HK-2 (cell line): ENCODE measurements around the gene TICAM1.
A peak's percentile ranks its signal among the peaks of the same experiment; 100 is the strongest.
"Not testable (repeated sequence)": the region's sequence is repeated elsewhere in the genome, so short reads cannot be mapped to it uniquely, and the experiment has no call there.

Experiments used
- DNase-seq: peaks from one replicate; pipeline ENCODE4 v3.0.0-alpha.2; 2018; ENCODE audit not compliant: unreplicated experiment

Gene TICAM1

GRCh38 chr19:4844348-4845179, 13.1 kb upstream of the TICAM1 start:
- DNase-seq: peak; percentile 59

DNA sequence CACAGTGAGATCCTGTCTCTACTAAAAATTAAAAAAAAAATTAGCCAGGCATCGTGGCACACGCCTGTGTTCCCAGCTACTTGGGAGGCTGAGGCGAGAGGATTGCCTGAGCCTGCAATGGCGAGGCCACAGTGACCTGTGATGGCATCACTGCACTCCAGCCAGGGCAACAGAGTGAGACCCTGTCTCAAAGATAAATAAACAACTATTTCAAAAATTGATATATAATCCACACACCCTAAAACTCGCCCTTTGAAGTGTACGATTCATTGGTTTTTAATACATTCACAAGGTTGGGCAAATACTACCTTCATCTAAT, 12.1 kb upstream of the TICAM1 start:
- DNase-seq: no peak

- DNase-seq: no peak
These were observed 7.7 kb upstream of the TICAM1 start for GRCh38 chr19:4839192-4839591.

GRCh38 chr19:4832776-4833175, 1.3 kb upstream of the TICAM1 start:
- no peak for DNase-seq

- not testable (repeated sequence) for DNase-seq
These were observed 448 bp upstream of the TICAM1 start for GRCh38 chr19:4831979-4832340.

DNA sequence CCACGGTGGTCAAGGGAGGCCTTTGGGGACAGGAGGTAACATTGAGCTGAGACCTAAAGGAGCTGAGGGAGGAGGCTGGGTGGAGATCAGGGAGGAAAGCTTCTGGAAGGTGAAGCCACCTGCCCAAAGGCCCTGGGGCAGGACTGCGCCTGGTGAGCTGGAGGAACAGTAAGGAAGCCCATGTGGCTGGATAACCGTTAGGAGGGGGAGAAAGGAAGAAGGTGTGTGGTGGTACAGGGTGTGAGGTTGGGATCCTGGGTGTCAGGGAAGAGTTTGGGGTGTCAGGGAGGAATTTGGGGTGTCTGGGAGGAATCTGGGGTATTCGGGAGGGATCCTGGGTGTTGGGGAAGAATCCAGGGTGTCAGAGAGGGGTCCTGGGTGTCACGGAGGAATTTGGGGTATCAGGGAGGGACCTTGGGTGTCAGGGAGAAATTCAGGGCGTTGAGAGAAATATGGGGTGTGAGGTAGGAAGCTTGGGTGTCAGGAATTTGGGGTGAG, 695 bp downstream of the TICAM1 start:
- DNase-seq: no peak

DNA sequence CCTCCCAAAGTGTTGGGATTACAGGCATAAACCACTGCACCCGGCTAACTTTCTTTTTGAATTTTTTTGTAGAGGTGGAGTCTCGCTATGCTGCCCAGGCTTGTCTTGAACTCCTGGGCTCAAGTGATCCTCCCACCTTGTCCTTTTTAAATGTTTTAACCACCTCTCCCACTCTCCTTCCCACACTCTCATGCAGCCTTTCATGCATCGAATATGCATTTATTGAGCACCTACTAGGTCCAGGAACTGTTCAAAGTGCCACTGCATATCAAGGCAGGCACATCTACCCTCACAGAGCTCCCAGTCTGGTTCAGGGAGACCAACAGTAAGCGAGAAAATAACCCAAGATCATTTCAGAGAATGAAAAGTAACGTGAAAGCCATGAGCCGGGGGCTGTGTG, 1.2 kb downstream of the TICAM1 start:
- DNase-seq: no peak

- DNase-seq: no peak
These were observed 2.4 kb downstream of the TICAM1 start for GRCh38 chr19:4829001-4829712.

DNA sequence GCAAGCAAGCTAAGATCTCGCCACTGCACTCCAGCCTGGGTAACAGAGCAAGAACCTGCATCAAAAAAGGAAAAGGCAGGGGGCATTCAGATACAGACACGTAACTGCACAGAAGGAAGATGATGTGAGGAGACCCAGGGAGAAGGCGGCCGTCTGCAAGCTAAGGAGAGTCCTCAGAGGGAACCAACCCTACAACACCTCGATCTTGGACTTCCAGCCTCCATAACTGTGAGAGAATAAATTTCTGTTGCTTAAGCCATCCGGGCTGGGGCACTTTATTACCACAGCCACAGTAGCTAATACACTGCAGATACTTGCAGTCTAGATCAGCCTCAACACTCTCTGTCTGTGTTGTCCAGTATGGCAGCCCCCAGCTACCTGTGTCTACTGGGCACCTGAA, 7.9 kb downstream of the TICAM1 start:
- no peak for DNase-seq

DNA sequence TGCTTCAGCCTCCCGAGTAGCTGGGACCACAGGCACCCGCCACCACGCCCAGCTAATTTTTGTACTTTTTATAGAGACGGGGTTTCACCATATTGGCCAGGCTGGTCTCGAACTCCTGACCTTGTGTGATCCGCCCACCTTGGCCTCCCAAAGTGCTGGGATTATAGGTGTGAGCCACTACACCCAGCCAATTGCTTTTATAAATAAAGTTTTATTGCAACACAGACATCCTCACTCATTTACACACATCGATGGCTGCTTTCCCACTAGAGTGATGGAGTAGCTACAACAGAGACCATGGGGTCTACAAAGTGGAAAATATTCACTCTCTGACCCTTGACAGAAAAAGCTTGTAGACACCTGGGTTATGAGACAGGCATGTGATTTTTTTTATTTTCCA, 9.2 kb downstream of the TICAM1 start:
- not testable (repeated sequence) for DNase-seq

GRCh38 chr19:4821265-4821664, 10.2 kb downstream of the TICAM1 start:
- DNase-seq: no peak

- DNase-seq: no peak
These were observed 13.8 kb downstream of the TICAM1 start for GRCh38 chr19:4817467-4818277.

DNA sequence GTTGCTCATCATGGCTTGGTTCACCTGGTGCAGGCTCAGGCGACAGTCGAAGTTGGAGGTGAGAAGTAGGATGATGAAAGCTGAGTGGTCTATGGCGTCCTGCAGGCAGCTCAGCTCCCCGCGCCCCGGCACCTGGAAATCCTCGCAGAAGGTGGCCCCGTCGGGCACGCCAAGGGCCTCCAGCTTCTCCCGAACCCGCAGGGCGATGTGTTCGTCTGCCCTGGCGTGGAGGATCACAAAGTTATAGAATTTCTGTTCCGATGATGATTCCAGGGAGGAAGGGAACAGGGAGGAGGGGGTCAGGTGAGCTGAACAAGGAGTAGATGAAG, 14.6 kb downstream of the TICAM1 start:
- no peak for DNase-seq

DNA sequence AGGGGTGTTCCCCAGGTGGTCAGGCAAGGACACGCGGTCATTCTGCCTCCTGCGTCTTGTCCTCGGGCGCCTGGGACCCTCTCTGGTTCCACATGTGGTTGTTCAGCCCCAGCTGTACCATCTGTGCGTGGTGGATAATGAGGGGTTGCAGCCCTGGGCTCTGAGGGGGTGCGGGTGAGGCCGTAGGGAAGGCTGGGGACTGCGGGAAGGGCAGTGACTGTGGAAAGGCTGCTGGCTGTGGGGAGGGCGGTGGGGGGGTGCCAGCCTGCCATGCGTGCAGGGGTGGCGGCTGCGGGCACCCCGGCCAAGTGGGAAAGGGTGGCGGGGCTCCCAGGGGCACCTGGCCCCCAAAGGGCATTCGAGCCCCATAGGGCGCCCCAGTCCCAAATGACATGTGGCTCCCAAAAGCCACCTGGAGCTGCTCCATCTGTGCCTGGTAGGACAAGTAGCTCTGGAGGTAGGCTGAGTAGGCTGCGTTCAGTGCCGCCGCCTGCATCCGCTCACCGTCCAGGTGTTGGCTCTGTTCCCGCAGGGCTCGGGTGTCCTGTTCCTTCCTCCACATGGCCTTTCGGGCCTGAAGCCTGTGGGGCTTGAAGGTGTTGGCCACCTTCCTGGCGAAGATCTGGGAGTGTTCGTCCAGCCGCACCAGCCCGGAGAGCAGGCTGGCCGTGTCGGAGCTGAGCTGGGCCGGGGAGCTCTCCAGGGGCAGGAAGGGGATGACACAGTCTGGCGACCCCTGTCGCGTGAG, 15.1 kb downstream of the TICAM1 start:
- DNase-seq: no peak

GRCh38 chr19:4815426-4816201, 15.9 kb downstream of the TICAM1 start:
- DNase-seq: peak; percentile 84

GRCh38 chr19:4814625-4815425, 16.7 kb downstream of the TICAM1 start:
- DNase-seq: no peak

- DNase-seq: peak; percentile 74
These were observed 20.0 kb downstream of the TICAM1 start for GRCh38 chr19:4811328-4812131.

DNA sequence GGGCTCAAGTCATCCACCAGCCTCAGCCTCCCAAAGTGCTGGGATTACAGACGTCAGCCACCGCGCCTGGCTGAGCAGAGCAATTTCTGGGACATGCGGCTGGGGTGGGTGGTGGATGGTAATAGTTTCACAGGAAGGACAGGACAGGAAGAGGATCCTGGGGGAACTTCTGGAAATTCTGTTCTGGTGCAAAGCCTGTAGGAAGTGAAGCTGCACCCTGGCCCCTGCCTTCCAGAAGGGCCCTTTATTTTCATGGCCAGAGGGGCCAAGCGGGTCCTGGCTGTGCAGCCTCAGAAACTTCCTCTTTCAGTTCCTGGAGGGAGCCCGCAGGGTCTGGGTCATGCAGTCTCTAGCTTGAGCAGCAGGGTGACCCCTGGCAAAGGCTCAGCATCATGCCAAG, 24.3 kb downstream of the TICAM1 start:
- peak; percentile 53 for DNase-seq

DNA sequence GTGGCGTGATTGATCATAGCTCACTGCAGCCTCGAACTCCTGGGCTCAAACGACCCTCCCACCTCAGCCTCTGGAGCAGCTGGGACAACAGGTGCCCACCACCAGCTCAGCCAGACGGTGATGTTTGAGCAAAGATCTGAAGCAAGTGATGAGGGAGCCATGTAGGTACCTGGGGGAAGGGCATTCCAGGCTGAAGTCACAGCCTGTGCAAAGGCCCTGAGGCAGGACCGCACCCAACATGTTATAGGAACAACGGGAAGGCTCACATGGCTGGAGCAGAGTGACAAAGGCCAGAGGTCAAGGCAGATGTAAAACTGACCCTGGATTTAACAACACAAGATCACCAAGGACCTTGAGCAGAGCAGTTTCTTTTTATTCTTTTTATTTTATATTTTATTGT, 25.1 kb downstream of the TICAM1 start:
- DNase-seq: no peak
